ENCODE measurements around the gene STK32C. TPM values are rescaled to one million over a fixed set of nuclear protein-coding genes. Genes with fewer than 3 reads are reported as not detected.

Gene STK32C
- total RNA-seq, 1 experiment from 2014 or later = 16.5 TPM

DNA sequence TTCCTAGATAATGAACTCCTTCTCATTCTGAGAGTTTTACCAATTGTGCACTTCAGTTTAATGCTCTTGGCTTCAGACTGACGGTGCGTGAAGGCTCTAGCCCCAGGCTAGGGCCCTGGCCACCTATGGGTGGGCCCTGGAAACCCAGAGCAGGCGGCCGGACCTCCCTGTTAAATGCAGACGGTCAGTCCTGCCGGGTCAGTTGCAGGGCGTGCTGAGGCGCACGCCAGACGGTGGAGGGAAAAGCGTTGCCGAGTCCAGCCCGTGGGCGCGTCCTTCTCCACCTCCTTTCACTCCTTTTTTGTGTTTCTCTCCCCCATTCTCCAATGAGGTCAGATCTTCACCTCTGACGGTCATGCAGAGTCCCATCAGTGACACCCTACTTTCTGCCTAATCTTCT, 118.7 kb downstream of the STK32C start:
- ChIA-PET POLR2A (ENCODE audit: low non-redundant PET) (no interaction called here), CTCF (no interaction called here)
- TF ChIP-seq CTCF (conservative IDR thresholded peaks at IDR 0.05; ENCODE audit: low read depth, low read length) (no peak), EZH2 (IDR thresholded peaks at IDR 0.05; ENCODE audit: borderline replicate concordance, low read depth, low read length, poor library complexity, severe bottlenecking) (no peak)
- no peaks in the 10 kb centered on the region for H3K36me3 ChIP-seq (ENCODE audit: insufficient read depth, low read length, poor library complexity, severe bottlenecking)
- intact Hi-C loops (cut with micrococcal nuclease; ENCODE audit: unreplicated experiment) = no loop called here
- H3K27ac ChIP-seq (ENCODE audit: low read depth, low read length, poor library complexity, severe bottlenecking) = no peak overlapping the region
- no peak overlapping the region for H3K4me3 ChIP-seq (ENCODE audit: low read depth, low read length, poor library complexity, severe bottlenecking)
- BruUV-seq (replicated peaks) = no TSS peak
- peaks cover 39% of the 10 kb centered on the region for H3K27me3 ChIP-seq (replicated peaks; ENCODE audit: insufficient read depth, low read depth, low read length, poor library complexity)
- DNase-seq (ENCODE audit: low spot score) = no peak
- no peaks in the 10 kb centered on the region for H3K9me3 ChIP-seq (ENCODE audit: low read depth, low read length, poor library complexity, severe bottlenecking)
- peaks cover 10% of the 10 kb centered on the region for H3K4me1 ChIP-seq (ENCODE audit: insufficient read depth, low read length, poor library complexity, severe bottlenecking)

GRCh38 chr10:132188331-132188730, 119.4 kb downstream of the STK32C start:
- ChIA-PET CTCF (no interaction called here), POLR2A (ENCODE audit: low non-redundant PET) (no interaction called here)
- Histone ChIP-seq H3K4me1 (ENCODE audit: insufficient read depth, low read length, poor library complexity, severe bottlenecking) (peaks cover 10% of the 10 kb centered on the region), H3K9me3 (ENCODE audit: low read depth, low read length, poor library complexity, severe bottlenecking) (no peaks in the 10 kb centered on the region), H3K27ac (ENCODE audit: low read depth, low read length, poor library complexity, severe bottlenecking) (no peak overlapping the region), H3K27me3 (replicated peaks; ENCODE audit: insufficient read depth, low read depth, low read length, poor library complexity) (peaks cover 45% of the 10 kb centered on the region), H3K36me3 (ENCODE audit: insufficient read depth, low read length, poor library complexity, severe bottlenecking) (no peaks in the 10 kb centered on the region), H3K4me3 (ENCODE audit: low read depth, low read length, poor library complexity, severe bottlenecking) (peak overlapping the region; percentile 65)
- DNase-seq (ENCODE audit: low spot score) = no peak
- intact Hi-C loops (cut with micrococcal nuclease; ENCODE audit: unreplicated experiment) = no loop called here
- BruUV-seq (replicated peaks) = no TSS peak
- TF ChIP-seq EZH2 (IDR thresholded peaks at IDR 0.05; ENCODE audit: borderline replicate concordance, low read depth, low read length, poor library complexity, severe bottlenecking) = no peak
- no peak for TF ChIP-seq CTCF (conservative IDR thresholded peaks at IDR 0.05; ENCODE audit: low read depth, low read length)

- ChIA-PET POLR2A (ENCODE audit: low non-redundant PET) (no interaction called here), CTCF (no interaction called here)
- H3K4me3 ChIP-seq (ENCODE audit: low read depth, low read length, poor library complexity, severe bottlenecking) = peak overlapping the region; percentile 65
- H3K27ac ChIP-seq (ENCODE audit: low read depth, low read length, poor library complexity, severe bottlenecking) = peak overlapping the region; percentile 50
- DNase-seq (ENCODE audit: low spot score) = no peak
- H3K36me3 ChIP-seq (ENCODE audit: insufficient read depth, low read length, poor library complexity, severe bottlenecking) = no peaks in the 10 kb centered on the region
- peaks cover 10% of the 10 kb centered on the region for H3K4me1 ChIP-seq (ENCODE audit: insufficient read depth, low read length, poor library complexity, severe bottlenecking)
- no TSS peak for BruUV-seq (replicated peaks)
- TF ChIP-seq EZH2 (IDR thresholded peaks at IDR 0.05; ENCODE audit: borderline replicate concordance, low read depth, low read length, poor library complexity, severe bottlenecking) (peak; percentile 55), CTCF (conservative IDR thresholded peaks at IDR 0.05; ENCODE audit: low read depth, low read length) (no peak)
- H3K27me3 ChIP-seq (replicated peaks; ENCODE audit: insufficient read depth, low read depth, low read length, poor library complexity) = peaks cover 51% of the 10 kb centered on the region
- H3K9me3 ChIP-seq (ENCODE audit: low read depth, low read length, poor library complexity, severe bottlenecking) = no peaks in the 10 kb centered on the region
- intact Hi-C loops (cut with micrococcal nuclease; ENCODE audit: unreplicated experiment) = no loop called here
These were observed 120.2 kb downstream of the STK32C start for GRCh38 chr10:132187430-132188138.

Data from A673 (cell line).